Mesenchymal stem cell (in vitro differentiated cells and primary cell): ENCODE results near the gene DRC1.

Experiments used
- DNase-seq: peaks from one replicate; pipeline ENCODE4 v3.0.0-alpha.2; 2013
- H2AFZ ChIP-seq: one replicate; pipeline ENCODE4 v1.6.1; 2013; ENCODE audit warnings: low read depth, mild to moderate bottlenecking, control low read depth, inconsistent platforms, low read length, moderate library complexity
- H2AK5ac ChIP-seq: 2 replicates; pipeline ENCODE4 v1.6.1; 2013; ENCODE audit warnings: low read length, moderate library complexity, mild to moderate bottlenecking, inconsistent platforms; ENCODE audit not compliant: severe bottlenecking
- H2BK120ac ChIP-seq: one replicate; pipeline ENCODE4 v1.6.1; 2013; ENCODE audit warnings: low read depth, mild to moderate bottlenecking, inconsistent platforms, low read length, moderate library complexity
- H2BK12ac ChIP-seq, 2 experiments: one replicate each; pipeline ENCODE4 v1.6.1; 2013; ENCODE audit warnings: inconsistent platforms in 2 of 2, low read length in 2 of 2, mild to moderate bottlenecking in 2 of 2, moderate library complexity in 2 of 2, control low read depth in 1 of 2
- H2BK15ac ChIP-seq: one replicate; pipeline ENCODE4 v1.6.1; 2013; ENCODE audit warnings: mild to moderate bottlenecking, low read depth, inconsistent platforms; ENCODE audit not compliant: poor library complexity, severe bottlenecking
- H2BK5ac ChIP-seq: 2 replicates; pipeline ENCODE4 v1.6.1; 2013; ENCODE audit warnings: low read depth, mild to moderate bottlenecking, low read length, control low read depth, inconsistent platforms; ENCODE audit not compliant: poor library complexity, severe bottlenecking
- H3K14ac ChIP-seq, 2 experiments: one replicate each; pipeline ENCODE4 v1.6.1; 2013; ENCODE audit warnings: inconsistent platforms in 2 of 2, low read length in 2 of 2, control low read depth in 1 of 2, mild to moderate bottlenecking in 1 of 2, moderate library complexity in 1 of 2
- H3K18ac ChIP-seq, 2 experiments: one replicate each; pipeline ENCODE4 v1.6.1; 2013; ENCODE audit warnings: inconsistent platforms in 2 of 2, low read length in 2 of 2, control low read depth in 1 of 2, low read depth in 1 of 2, mild to moderate bottlenecking in 1 of 2
- H3K23ac ChIP-seq, 2 experiments: one replicate each; pipeline ENCODE4 v1.6.1; 2013; ENCODE audit warnings: inconsistent platforms in 2 of 2, low read length in 2 of 2, mild to moderate bottlenecking in 2 of 2, moderate library complexity in 2 of 2, control low read depth in 1 of 2
- H3K27ac ChIP-seq: 2 replicates; pipeline ENCODE4 v1.5.1; 2013; ENCODE audit warnings: mild to moderate bottlenecking, moderate library complexity, low read length, control low read depth, inconsistent platforms; ENCODE audit not compliant: poor library complexity, severe bottlenecking
- H3K27me3 ChIP-seq, 2 experiments: 2 replicates each; pipeline versions ENCODE4 v1.6.1 to v1.7.0; 2013; ENCODE audit warnings: low read length in 2 of 2, mild to moderate bottlenecking in 2 of 2, moderate library complexity in 2 of 2, control low read depth in 1 of 2, inconsistent platforms in 1 of 2; ENCODE audit not compliant: control insufficient read depth in 1 of 2, insufficient read depth in 1 of 2
- H3K36me3 ChIP-seq, 2 experiments: 2 replicates each; pipeline versions ENCODE4 v1.6.1 to v1.7.0; 2013; ENCODE audit warnings: low read length in 2 of 2, control low read depth in 1 of 2, inconsistent platforms in 1 of 2, low read depth in 1 of 2, mild to moderate bottlenecking in 1 of 2; ENCODE audit not compliant: insufficient read depth in 2 of 2, control insufficient read depth in 1 of 2
- H3K4ac ChIP-seq, 2 experiments: one replicate each; pipeline ENCODE4 v1.6.1; 2013; ENCODE audit warnings: inconsistent platforms in 2 of 2, low read length in 2 of 2, mild to moderate bottlenecking in 2 of 2, moderate library complexity in 2 of 2, control low read depth in 1 of 2, low read depth in 1 of 2
- H3K4me1 ChIP-seq: 2 replicates; pipeline ENCODE4 v1.6.1; 2013; ENCODE audit warnings: low read depth, low read length, control low read depth; ENCODE audit not compliant: control insufficient read depth, insufficient read depth
- H3K4me2 ChIP-seq: 2 replicates; pipeline ENCODE4 v1.6.1; 2013; ENCODE audit warnings: low read length, mild to moderate bottlenecking, inconsistent platforms; ENCODE audit not compliant: poor library complexity, severe bottlenecking
- H3K4me3 ChIP-seq, 2 experiments: 2 replicates each; pipeline versions ENCODE4 v1.5.1 to v1.7.0; 2013; ENCODE audit warnings: low read length in 2 of 2, mild to moderate bottlenecking in 2 of 2, control low read depth in 1 of 2, low read depth in 1 of 2; ENCODE audit not compliant: insufficient read depth in 1 of 2
- H3K79me1 ChIP-seq: replicated peaks from 2 replicates; pipeline ENCODE4 v1.6.1; 2013; ENCODE audit warnings: mild to moderate bottlenecking, control low read depth, low read length, inconsistent platforms; ENCODE audit not compliant: poor library complexity, severe bottlenecking
- H3K9ac ChIP-seq: 2 replicates; pipeline ENCODE4 v1.7.0; 2013; ENCODE audit warnings: mild to moderate bottlenecking, low read length, moderate library complexity
- H3K9me3 ChIP-seq: 2 replicates; pipeline ENCODE4 v1.7.0; 2013; ENCODE audit warnings: mild to moderate bottlenecking, low read length; ENCODE audit not compliant: control insufficient read depth
- H4K8ac ChIP-seq: one replicate; pipeline ENCODE4 v1.6.1; 2013; ENCODE audit warnings: inconsistent platforms, mild to moderate bottlenecking, low read length, moderate library complexity
- H4K91ac ChIP-seq: one replicate; pipeline ENCODE4 v1.6.1; 2013; ENCODE audit warnings: mild to moderate bottlenecking, low read length, inconsistent platforms
- WGBS: methylation state at CpG from one replicate; pipeline ENCODE4 v1.1.7; 2013; ENCODE audit warnings: mixed read lengths; 5-methylcytosine and 5-hydroxymethylcytosine counted together

The DRC1 gene

DNA sequence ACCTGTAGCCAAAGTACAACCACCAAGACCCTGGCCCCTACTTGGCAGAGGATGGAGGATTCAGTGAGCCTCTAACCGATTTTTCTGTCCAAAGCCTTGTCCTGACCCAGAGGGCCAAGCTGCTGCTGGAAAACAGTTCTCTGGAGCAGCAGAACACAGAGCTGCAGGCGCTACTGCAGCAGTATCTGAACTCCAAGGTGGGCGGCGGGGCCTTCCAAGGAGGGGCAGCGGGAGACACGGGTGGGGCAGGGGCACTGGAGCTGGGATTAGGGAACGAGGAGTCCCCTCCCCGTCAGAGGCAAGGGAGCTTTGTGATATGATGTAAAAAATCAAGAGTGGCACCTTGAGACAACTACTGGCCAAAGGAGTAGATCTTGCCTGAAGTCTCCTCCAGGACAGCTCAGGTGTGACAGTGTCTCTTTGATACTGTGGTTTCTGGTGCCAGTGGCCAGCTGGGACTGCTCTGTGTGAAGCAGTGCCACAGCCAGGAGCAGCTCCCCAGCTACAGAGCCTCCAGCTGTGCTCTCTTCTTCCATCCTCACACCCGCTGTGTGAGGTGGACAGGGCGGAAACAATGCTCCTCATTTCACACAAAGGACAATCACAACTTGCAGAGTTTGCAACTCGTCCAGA lies 53.4 kb downstream of the DRC1 start:
- Histone ChIP-seq H3K4me1 (peaks cover 9% of the 10 kb centered on the region), H3K4me2 (no peak overlapping the region), H3K9me3 (no peaks in the 10 kb centered on the region), H3K14ac (no peak overlapping the region), H4K91ac (no peak overlapping the region), H3K4me3 (no peak overlapping the region), H3K36me3 (no peaks in the 10 kb centered on the region), H3K4ac (no peak overlapping the region), H2BK15ac (no peak overlapping the region), H2AFZ (no peak overlapping the region), H3K18ac (no peak overlapping the region), H2BK5ac (no peak overlapping the region), H3K27me3 (peaks cover 14 to 43% of the 10 kb centered on the region in 2 experiments), H4K8ac (no peak overlapping the region), H2BK12ac (no peak overlapping the region), H2BK120ac (no peak overlapping the region), H3K27ac (no peak overlapping the region), H3K9ac (no peak overlapping the region), H3K79me1 (no peaks in the 10 kb centered on the region), H2AK5ac (no peak overlapping the region), H3K23ac (no peak overlapping the region)
- no peak for DNase-seq
- 84% methylated on average over 11 of the region's 11 CpGs for WGBS

DNA sequence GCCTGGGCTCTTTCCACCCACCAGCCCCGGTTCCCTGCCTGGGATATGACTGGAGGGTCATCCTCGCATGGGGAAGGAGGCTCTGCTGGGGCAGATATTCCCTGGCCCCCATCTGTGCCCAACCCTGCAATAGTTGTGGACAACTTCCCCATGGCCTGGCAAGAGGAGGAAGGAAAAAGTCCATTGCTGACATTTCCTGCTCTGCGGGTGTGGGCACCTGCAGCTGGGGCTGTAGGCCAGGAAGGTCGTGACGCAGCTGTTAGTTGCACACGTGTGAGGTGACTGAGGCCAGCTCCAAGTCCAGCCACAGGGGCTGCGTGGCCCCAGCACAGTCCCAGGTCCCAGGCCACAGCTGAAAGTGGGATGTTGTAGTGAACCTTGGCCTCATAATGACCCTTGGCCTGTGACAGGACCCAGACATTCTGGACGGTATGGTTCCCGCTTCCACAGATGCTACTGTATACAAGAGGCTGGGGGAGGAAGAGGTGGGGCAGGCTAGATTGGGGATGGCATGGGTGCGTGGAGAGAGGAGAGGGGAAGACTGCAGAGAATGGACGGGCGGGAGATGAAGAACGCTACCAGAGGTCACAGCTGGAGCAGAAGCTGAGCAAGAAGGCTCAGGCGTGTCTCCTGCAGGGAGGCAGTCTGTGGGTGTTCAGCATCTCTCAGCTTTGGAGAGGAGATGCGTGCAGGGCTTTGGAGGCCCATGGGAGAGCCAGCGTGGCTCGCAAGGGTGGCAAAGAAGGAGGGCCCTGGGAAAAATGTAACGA lies 54.1 kb downstream of the DRC1 start:
- Histone ChIP-seq H3K18ac (no peak overlapping the region), H3K4me2 (no peak overlapping the region), H2BK5ac (no peak overlapping the region), H3K27me3 (peaks cover 11 to 49% of the 10 kb centered on the region in 2 experiments), H2BK15ac (no peak overlapping the region), H2BK120ac (no peak overlapping the region), H3K27ac (no peak overlapping the region), H2AK5ac (no peak overlapping the region), H2BK12ac (no peak overlapping the region), H3K14ac (no peak overlapping the region), H3K79me1 (no peaks in the 10 kb centered on the region), H3K36me3 (no peaks in the 10 kb centered on the region), H4K91ac (no peak overlapping the region), H3K23ac (no peak overlapping the region), H3K4me3 (no peak overlapping the region), H4K8ac (no peak overlapping the region), H2AFZ (no peak overlapping the region), H3K4ac (no peak overlapping the region), H3K9me3 (no peaks in the 10 kb centered on the region), H3K4me1 (peaks cover 10% of the 10 kb centered on the region), H3K9ac (no peak overlapping the region)
- 83% methylated on average over 17 of the region's 18 CpGs for WGBS
- DNase-seq, result no peak

DNA sequence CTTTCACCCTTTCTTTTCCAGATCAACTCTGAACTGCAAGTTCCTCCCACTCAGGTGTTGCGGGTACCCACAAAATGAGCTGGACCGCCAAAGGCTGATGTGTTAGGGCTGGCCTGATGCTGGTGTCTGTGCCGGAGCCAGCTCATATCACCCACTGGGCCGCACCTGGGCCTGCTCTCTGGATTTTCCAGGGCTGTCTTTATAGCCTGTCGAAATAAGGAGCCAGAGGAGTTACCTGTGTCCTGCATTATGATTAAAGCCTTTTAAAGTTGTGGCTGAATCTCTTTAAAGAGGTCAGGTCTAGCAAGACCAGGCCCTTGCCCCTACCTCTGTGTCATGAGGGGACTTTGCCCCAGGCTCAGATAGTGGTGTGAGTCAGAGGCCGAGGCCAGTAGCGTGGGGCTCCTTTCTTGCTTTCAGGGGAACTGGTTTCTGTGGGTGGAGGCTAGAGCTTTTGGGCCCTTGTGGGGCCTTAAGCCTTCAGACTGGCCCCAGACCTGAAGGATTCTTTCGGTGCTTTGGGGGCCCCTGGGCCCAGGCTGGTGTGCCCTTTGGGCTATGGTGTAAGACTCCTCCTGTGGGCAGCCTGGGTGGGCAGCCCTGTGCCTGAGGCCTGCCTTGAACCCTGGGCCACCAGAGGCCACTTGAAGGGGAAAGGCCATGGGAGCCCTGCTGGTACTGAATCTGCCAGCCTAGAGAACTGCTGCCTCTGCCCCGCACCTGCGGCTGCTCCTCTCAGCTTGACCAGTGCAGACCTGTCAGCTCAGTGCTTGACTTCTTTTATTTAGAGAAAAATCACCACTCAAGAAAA lies 54.9 kb downstream of the DRC1 start:
- Histone ChIP-seq H3K27me3 (peaks cover 11 to 49% of the 10 kb centered on the region in 2 experiments), H3K4me3 (no peak overlapping the region), H3K79me1 (no peaks in the 10 kb centered on the region), H2AK5ac (no peak overlapping the region), H2BK120ac (no peak overlapping the region), H4K91ac (no peak overlapping the region), H3K4ac (no peak overlapping the region), H3K9ac (no peak overlapping the region), H3K14ac (no peak overlapping the region), H3K27ac (no peak overlapping the region), H3K36me3 (no peaks in the 10 kb centered on the region), H4K8ac (no peak overlapping the region), H2BK12ac (no peak overlapping the region), H3K4me2 (no peak overlapping the region), H2BK5ac (no peak overlapping the region), H2AFZ (no peak overlapping the region), H2BK15ac (no peak overlapping the region), H3K18ac (no peak overlapping the region), H3K9me3 (no peaks in the 10 kb centered on the region), H3K23ac (no peak overlapping the region), H3K4me1 (peaks cover 10% of the 10 kb centered on the region)
- peak; percentile 6 for DNase-seq
- WGBS, result 93% methylated on average over 10 of the region's 10 CpGs

DNA sequence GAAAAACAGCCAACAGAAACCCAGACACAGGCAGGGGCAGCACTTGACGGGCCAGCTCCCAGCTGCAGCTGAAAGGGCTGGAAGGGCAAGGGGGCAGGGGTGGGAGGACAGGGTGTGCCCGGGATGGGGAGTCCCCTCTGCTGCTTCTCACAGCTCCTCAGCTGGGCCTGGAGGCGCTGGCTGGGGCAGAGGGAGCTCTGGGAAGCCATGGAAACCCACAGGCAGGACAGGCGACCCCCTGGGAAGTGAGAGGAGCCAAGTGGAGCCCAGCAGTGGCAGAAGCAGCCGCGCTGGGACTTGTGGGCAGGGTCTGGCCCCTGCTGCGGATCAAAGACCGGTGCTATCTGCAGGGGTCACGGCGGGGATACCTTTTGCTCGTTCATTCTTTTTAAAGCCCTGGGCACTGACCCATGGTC lies 55.5 kb downstream of the DRC1 start:
- Histone ChIP-seq H3K4me2 (no peak overlapping the region), H3K23ac (no peak overlapping the region), H3K79me1 (no peaks in the 10 kb centered on the region), H2AK5ac (no peak overlapping the region), H2BK5ac (no peak overlapping the region), H3K27ac (no peak overlapping the region), H3K27me3 (peaks cover 11 to 49% of the 10 kb centered on the region in 2 experiments), H2BK120ac (no peak overlapping the region), H4K8ac (no peak overlapping the region), H3K4me1 (peaks cover 10% of the 10 kb centered on the region), H3K9me3 (no peaks in the 10 kb centered on the region), H3K4me3 (no peak overlapping the region), H2BK12ac (no peak overlapping the region), H2BK15ac (no peak overlapping the region), H3K36me3 (no peaks in the 10 kb centered on the region), H4K91ac (no peak overlapping the region), H3K9ac (no peak overlapping the region), H3K18ac (no peak overlapping the region), H3K14ac (no peak overlapping the region), H2AFZ (no peak overlapping the region), H3K4ac (no peak overlapping the region)
- DNase-seq, result no peak
- 43% methylated on average over 10 of the region's 11 CpGs for WGBS
